Mammary epithelial cell (primary cell): ENCODE results near the gene EGLN1.
"Not testable (repeated sequence)": the region's sequence is repeated elsewhere in the genome, so short reads cannot be mapped to it uniquely, and the experiment has no call there.

ENCODE experiments used
- EZH2 ChIP-seq: IDR thresholded peaks from 2 replicates; pipeline ENCODE4 v1.6.1; 2012; ENCODE audit warnings: low read length, inconsistent platforms, borderline replicate concordance
- TF ChIP-seq, protein P1 (sequence below), 2 donors: IDR thresholded peaks in 1 of 2; conservative IDR thresholded peaks in 1 of 2; 2 replicates each; pipeline ENCODE4 v1.5.1; 2011 to 2012; ENCODE audit warnings: inconsistent platforms in 2 of 2, low read length in 2 of 2, mild to moderate bottlenecking in 2 of 2, control low read depth in 1 of 2, low read depth in 1 of 2; ENCODE audit not compliant: insufficient read depth in 1 of 2; ENCODE audit errors: extremely low read depth in 1 of 2

DNA sequence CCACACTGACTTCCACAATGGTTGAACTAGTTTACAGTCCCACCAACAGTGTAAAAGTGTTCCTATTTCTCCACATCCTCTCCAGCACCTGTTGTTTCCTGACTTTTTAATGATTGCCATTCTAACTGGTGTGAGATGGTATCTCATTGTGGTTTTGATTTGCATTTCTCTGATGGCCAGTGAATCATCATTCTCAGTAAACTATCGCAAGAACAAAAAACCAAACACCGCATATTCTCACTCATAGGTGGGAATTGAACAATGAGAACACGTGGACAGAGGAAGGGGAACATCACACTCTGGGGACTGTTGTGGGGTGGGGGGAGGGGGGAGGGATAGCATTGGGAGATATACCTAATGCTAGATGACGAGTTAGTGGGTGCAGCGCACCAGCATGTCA lies 49.4 kb upstream of the EGLN1 start:
- TF ChIP-seq, protein P1, sequence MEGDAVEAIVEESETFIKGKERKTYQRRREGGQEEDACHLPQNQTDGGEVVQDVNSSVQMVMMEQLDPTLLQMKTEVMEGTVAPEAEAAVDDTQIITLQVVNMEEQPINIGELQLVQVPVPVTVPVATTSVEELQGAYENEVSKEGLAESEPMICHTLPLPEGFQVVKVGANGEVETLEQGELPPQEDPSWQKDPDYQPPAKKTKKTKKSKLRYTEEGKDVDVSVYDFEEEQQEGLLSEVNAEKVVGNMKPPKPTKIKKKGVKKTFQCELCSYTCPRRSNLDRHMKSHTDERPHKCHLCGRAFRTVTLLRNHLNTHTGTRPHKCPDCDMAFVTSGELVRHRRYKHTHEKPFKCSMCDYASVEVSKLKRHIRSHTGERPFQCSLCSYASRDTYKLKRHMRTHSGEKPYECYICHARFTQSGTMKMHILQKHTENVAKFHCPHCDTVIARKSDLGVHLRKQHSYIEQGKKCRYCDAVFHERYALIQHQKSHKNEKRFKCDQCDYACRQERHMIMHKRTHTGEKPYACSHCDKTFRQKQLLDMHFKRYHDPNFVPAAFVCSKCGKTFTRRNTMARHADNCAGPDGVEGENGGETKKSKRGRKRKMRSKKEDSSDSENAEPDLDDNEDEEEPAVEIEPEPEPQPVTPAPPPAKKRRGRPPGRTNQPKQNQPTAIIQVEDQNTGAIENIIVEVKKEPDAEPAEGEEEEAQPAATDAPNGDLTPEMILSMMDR (conservative IDR thresholded peaks at IDR 0.05 in 1 of 2, IDR thresholded peaks at IDR 0.05 in 1 of 2; ENCODE audit: extremely low read depth in 1 of 2, insufficient read depth in 1 of 2, low read depth in 1 of 2, low read length in 2 of 2) = not testable (repeated sequence)
- TF ChIP-seq EZH2 = not testable (repeated sequence)
